Ascending aorta (tissue), 2 donors: ENCODE data around the gene CYP2A6. TPM values are rescaled to one million over a fixed set of nuclear protein-coding genes. Genes with fewer than 3 reads are reported as not detected.

ENCODE experiments used
- DNase-seq, 2 donors: peaks; one replicate each; pipeline ENCODE4 v3.0.0-alpha.2; 2019; ENCODE audit warnings: low spot score in 2 of 2
- H3K27ac ChIP-seq, 2 donors: fragments of 200-600 bp; sonication (generic); one replicate each; pipeline ENCODE4 v1.5.1; 2016 to 2017; ENCODE audit warnings: mild to moderate bottlenecking in 1 of 2
- H3K27me3 ChIP-seq: fragments of 200-600 bp; sonication (generic); one replicate; pipeline ENCODE4 v1.5.1; 2017
- H3K36me3 ChIP-seq, 2 donors: fragments of 200-600 bp; sonication (generic); one replicate each; pipeline ENCODE4 v1.5.1; 2016
- H3K4me1 ChIP-seq, 2 donors: fragments of 200-600 bp; sonication (generic); one replicate each; pipeline ENCODE4 v1.5.1; 2016 to 2017; ENCODE audit warnings: mild to moderate bottlenecking in 1 of 2
- H3K4me3 ChIP-seq, 2 donors: fragments of 200-600 bp; sonication (generic); one replicate each; pipeline ENCODE4 v1.5.1; 2016 to 2017; ENCODE audit warnings: mild to moderate bottlenecking in 1 of 2
- H3K9me3 ChIP-seq, 2 donors: fragments of 200-600 bp; sonication (generic); one replicate each; pipeline ENCODE4 v1.5.1; 2016
- CTCF ChIP-seq, 3 experiments: fragments of 200-600 bp in 2 of 3; fragments of 450-650 bp in 1 of 3; sonication (generic) in 2 of 3; IDR thresholded peaks; one replicate each; pipeline ENCODE4 v1.5.1; 2016 to 2019; ENCODE audit warnings: antibody characterized with exemption in 3 of 3, mild to moderate bottlenecking in 1 of 3, moderate library complexity in 1 of 3
- intact Hi-C: fragments of 100-400 bp; cut with DNase I; formaldehyde crosslinking; loops from one replicate; pipeline ENCODE4 v1.15.1; 2023
- total RNA-seq: library from RNA; depleted of rRNA; stranded (reverse); fragments of >200 nt; gene quantifications from one replicate; pipeline ENCODE4 v1.1.0, GENCODE V29; 2016

Gene CYP2A6
- total RNA-seq, 1 donor from 2014 or later, result not detected

GRCh38 chr19:40808021-40808325 is 42.3 kb downstream of the CYP2A6 start:
- peaks cover 12 to 28% of the 10 kb centered on the region in 2 donors for H3K36me3 ChIP-seq
- no peak overlapping the region for H3K4me3 ChIP-seq
- no peaks in the 10 kb centered on the region for H3K27me3 ChIP-seq
- H3K9me3 ChIP-seq, result no peaks in the 10 kb centered on the region
- peak overlapping the region in 1 of 2 donors; percentile 28 for H3K27ac ChIP-seq
- no peak for TF ChIP-seq CTCF (IDR thresholded peaks at IDR 0.05)
- no peak for DNase-seq
- peaks cover 17 to 54% of the 10 kb centered on the region in 2 donors for H3K4me1 ChIP-seq
- intact Hi-C loops, result no loop called here

- H3K4me3 ChIP-seq, result no peak overlapping the region
- H3K27me3 ChIP-seq, result no peaks in the 10 kb centered on the region
- no peaks in the 10 kb centered on the region for H3K9me3 ChIP-seq
- peak overlapping the region; percentile 53 to 90 for H3K27ac ChIP-seq
- peak in 1 of 3 experiments; percentile 1 for TF ChIP-seq CTCF (IDR thresholded peaks at IDR 0.05)
- no peak for DNase-seq
- H3K4me1 ChIP-seq, result peaks cover 22 to 56% of the 10 kb centered on the region in 2 donors
- intact Hi-C loops, result no loop called here
- peaks cover 12 to 28% of the 10 kb centered on the region in 2 donors for H3K36me3 ChIP-seq
Observed at GRCh38 chr19:40807147-40808020, 42.9 kb downstream of the CYP2A6 start.

GRCh38 chr19:40806423-40807146 is 43.7 kb downstream of the CYP2A6 start:
- Histone ChIP-seq H3K36me3 (peaks cover 12 to 28% of the 10 kb centered on the region in 2 donors), H3K4me1 (peaks cover 28 to 56% of the 10 kb centered on the region in 2 donors), H3K9me3 (no peaks in the 10 kb centered on the region), H3K4me3 (no peak overlapping the region), H3K27ac (peak overlapping the region; percentile 53 to 90), H3K27me3 (no peaks in the 10 kb centered on the region)
- TF ChIP-seq CTCF (IDR thresholded peaks at IDR 0.05), result peak; percentile 74 to 79 (median 74)
- peak; percentile 50 to 91 for DNase-seq
- intact Hi-C loops, result no loop called here

- Histone ChIP-seq H3K36me3 (peaks cover 20 to 39% of the 10 kb centered on the region in 2 donors), H3K4me3 (no peak overlapping the region), H3K4me1 (peaks cover 38 to 63% of the 10 kb centered on the region in 2 donors), H3K9me3 (no peaks in the 10 kb centered on the region), H3K27me3 (no peaks in the 10 kb centered on the region), H3K27ac (peak overlapping the region; percentile 53 to 90)
- DNase-seq, result no peak
- intact Hi-C loops, result no loop called here
- TF ChIP-seq CTCF (IDR thresholded peaks at IDR 0.05), result no peak
Observed at GRCh38 chr19:40805258-40805868, 44.9 kb downstream of the CYP2A6 start.

- no peaks in the 10 kb centered on the region for H3K27me3 ChIP-seq
- H3K4me3 ChIP-seq, result no peak overlapping the region
- peaks cover 40 to 63% of the 10 kb centered on the region in 2 donors for H3K4me1 ChIP-seq
- no peak for DNase-seq
- peak overlapping the region; percentile 53 to 90 for H3K27ac ChIP-seq
- H3K9me3 ChIP-seq, result no peaks in the 10 kb centered on the region
- no peak for TF ChIP-seq CTCF (IDR thresholded peaks at IDR 0.05)
- peaks cover 21 to 40% of the 10 kb centered on the region in 2 donors for H3K36me3 ChIP-seq
- intact Hi-C loops, result no loop called here
Observed at GRCh38 chr19:40804783-40805242, 45.4 kb downstream of the CYP2A6 start.
